ENCODE data around the gene PCSK6.
A peak's percentile ranks its signal among the peaks of the same experiment; 100 is the strongest.

The PCSK6 gene

DNA sequence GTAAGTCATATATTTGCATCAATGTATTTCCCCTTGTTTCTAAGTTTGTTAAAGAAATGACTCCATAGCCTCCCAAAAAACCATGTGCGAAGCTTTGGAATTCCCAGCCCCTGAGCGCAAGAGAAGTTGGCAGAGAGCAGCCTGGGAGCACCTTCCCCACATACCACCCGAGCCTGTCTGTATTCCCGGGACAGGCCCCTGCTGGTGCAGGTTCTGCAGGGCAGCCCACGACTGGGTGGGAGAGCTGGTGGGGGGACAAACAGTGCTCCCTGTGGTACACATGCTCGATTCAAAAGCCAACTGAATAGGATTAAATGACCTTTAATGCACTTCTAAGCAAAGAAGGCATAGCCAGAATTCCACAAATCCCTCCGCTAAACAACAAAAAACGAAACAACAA, 119.8 kb downstream of the PCSK6 start:
- H3K4me1 ChIP-seq: peaks cover 0 to 14% (median 12%) of the 10 kb centered on the region in 4 donors
- H3K27ac ChIP-seq: no peak overlapping the region
- DNase-seq: no peak
- TF ChIP-seq, protein P1, sequence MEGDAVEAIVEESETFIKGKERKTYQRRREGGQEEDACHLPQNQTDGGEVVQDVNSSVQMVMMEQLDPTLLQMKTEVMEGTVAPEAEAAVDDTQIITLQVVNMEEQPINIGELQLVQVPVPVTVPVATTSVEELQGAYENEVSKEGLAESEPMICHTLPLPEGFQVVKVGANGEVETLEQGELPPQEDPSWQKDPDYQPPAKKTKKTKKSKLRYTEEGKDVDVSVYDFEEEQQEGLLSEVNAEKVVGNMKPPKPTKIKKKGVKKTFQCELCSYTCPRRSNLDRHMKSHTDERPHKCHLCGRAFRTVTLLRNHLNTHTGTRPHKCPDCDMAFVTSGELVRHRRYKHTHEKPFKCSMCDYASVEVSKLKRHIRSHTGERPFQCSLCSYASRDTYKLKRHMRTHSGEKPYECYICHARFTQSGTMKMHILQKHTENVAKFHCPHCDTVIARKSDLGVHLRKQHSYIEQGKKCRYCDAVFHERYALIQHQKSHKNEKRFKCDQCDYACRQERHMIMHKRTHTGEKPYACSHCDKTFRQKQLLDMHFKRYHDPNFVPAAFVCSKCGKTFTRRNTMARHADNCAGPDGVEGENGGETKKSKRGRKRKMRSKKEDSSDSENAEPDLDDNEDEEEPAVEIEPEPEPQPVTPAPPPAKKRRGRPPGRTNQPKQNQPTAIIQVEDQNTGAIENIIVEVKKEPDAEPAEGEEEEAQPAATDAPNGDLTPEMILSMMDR (IDR thresholded peaks at IDR 0.05): no peak
- H3K9me3 ChIP-seq: peaks cover 0 to 4% (median 0%) of the 10 kb centered on the region in 3 donors
- H3K4me3 ChIP-seq: no peak overlapping the region
- no peaks in the 10 kb centered on the region for H3K36me3 ChIP-seq
- peaks cover 0 to 13% of the 10 kb centered on the region in 2 donors for H3K27me3 ChIP-seq
- intact Hi-C loops (cut with DNase I; ENCODE audit: low total_unique reads): no loop called here

DNA sequence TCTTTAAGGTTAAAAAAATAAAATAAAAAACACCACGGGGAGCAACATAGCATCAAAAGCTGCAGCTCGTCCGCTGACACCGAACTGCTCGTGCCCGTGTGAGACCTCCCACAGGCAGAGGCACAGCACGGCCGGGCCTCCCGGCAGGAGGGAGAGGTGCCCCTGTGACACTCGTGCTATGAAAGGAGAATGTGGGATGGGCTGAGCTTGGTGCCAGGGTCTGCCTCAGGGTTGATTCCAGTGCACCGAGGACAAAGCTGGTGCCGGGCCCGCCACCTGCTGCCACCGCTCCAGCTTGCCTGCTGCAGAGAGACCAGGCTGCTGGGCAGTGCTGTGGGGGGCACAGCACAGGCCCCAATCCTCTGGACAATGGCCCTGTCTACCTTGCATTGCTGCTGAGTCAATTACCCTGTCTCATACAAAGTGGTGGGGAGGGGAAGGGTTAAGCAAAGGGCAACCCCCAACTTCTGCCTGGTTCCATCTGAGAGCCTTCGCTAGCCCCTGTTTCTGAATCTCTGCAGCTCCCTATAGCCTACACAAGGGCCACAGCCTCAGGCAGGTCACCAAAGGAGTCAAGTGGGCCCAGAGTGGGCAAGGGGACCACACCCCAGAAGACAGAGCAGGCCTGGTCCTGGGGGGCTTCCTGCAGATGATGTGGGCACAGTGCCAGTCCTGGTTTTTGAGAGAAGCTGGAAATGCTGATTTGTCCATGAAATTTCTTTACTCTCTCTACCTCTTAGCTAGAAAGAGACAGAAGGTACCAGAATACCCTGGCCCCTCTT, 120.5 kb downstream of the PCSK6 start:
- H3K27me3 ChIP-seq: peaks cover 0 to 11% of the 10 kb centered on the region in 2 donors
- peaks cover 0 to 4% (median 0%) of the 10 kb centered on the region in 3 donors for H3K9me3 ChIP-seq
- H3K4me3 ChIP-seq: no peak overlapping the region
- H3K4me1 ChIP-seq: peaks cover 0 to 14% (median 12%) of the 10 kb centered on the region in 4 donors
- TF ChIP-seq, protein P1 (IDR thresholded peaks at IDR 0.05): no peak
- intact Hi-C loops (cut with DNase I; ENCODE audit: low total_unique reads): no loop called here
- no peak overlapping the region for H3K27ac ChIP-seq
- H3K36me3 ChIP-seq: no peaks in the 10 kb centered on the region
- DNase-seq: peak in 1 of 2 donors; percentile 54

DNA sequence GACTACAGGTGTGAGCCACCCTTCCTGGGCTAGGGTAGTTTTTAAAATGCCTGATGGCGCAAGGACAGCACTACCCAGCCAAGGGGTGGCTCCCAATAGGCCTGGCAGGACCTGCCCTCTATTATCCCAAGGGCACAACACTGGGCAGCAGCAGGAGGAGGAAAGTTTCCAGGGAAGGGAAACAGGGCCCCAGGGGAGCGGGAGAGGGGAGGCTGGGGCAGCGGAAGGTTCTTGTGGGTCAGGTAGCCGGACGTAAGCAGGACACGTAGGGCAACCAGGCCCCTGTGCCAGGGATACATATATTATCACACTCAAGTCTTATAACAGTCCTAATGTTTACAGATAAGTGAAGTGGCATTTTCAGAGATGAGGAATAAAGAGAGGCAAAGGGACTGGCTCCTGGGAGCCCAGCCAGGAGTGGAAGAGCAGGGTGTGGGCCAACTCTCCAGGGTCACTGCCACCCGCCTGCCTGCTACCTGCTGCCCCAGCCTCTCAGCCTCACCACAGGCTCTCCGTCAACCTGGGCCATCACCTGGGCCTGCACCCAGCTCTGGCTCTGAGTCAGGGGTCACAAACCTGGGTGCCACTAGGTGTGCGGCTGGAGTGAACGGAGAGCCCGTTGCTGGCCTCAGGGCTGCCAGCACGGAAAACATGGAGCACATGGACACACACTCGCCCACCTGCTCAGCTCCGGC, 121.3 kb downstream of the PCSK6 start:
- intact Hi-C loops (cut with DNase I; ENCODE audit: low total_unique reads): no loop called here
- Histone ChIP-seq H3K4me1 (peaks cover 0 to 14% (median 12%) of the 10 kb centered on the region in 4 donors), H3K4me3 (no peak overlapping the region), H3K36me3 (no peaks in the 10 kb centered on the region), H3K27me3 (peaks cover 0 to 11% of the 10 kb centered on the region in 2 donors), H3K9me3 (peaks cover 0 to 4% (median 0%) of the 10 kb centered on the region in 3 donors), H3K27ac (no peak overlapping the region)
- no peak for DNase-seq
- TF ChIP-seq, protein P1 (IDR thresholded peaks at IDR 0.05): no peak

DNA sequence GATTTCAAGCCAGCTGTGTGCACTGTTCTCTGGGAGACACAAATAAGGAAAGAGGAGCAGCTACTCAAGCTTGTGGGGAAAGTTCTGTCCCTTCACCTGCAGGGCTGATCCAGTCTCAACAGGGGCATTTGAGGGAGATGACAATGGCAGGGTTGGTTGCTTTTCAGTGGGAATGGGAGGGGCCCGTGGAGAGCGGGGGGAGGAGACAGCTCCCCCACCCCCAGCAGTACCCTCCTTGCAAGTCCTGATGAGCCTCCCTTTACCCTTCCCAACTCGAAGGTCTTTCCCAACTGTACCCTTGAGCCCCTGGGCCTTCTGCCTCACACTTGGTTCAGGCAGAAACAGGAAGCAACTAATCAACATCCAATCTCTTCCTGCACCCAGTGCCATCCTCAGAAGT, 122.7 kb downstream of the PCSK6 start:
- Histone ChIP-seq H3K4me3 (no peak overlapping the region), H3K9me3 (peaks cover 0 to 4% (median 0%) of the 10 kb centered on the region in 3 donors), H3K36me3 (no peaks in the 10 kb centered on the region), H3K27ac (no peak overlapping the region), H3K4me1 (peaks cover 0 to 7% (median 5%) of the 10 kb centered on the region in 4 donors), H3K27me3 (peaks cover 0 to 14% of the 10 kb centered on the region in 2 donors)
- peak in 1 of 2 donors; percentile 34 for DNase-seq
- intact Hi-C loops (cut with DNase I; ENCODE audit: low total_unique reads): no loop called here
- TF ChIP-seq, protein P1 (IDR thresholded peaks at IDR 0.05): no peak

DNA sequence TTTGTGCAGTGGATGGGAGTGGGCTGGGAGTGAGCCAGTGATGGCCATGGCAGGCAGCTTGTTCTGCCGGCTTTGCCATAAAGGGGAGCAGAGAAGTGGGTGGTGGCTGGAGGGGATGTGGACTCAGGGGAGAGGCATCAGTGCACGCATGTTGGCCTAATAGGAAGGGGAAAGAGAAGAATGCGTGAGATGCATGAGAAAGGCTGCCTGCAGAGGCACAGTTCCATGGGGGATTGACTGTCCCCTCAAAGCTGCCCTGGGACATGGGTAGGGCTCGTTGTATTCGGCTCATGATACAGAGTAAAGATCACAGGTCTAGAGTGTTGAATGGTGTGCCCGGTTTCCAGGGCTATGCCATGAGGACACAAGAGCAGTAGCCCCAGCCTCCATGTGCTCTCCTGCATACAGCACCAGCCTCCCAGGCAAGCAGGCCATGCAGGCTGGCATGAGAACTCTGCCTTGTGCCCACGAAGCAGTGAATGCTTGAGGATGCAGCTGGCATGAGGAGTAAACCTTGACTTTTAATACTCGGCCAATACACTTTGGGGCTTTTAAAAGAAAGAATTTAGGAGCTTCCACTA, 126.4 kb downstream of the PCSK6 start:
- no peaks in the 10 kb centered on the region for H3K36me3 ChIP-seq
- no peak overlapping the region for H3K4me3 ChIP-seq
- peaks cover 0 to 6% (median 3%) of the 10 kb centered on the region in 4 donors for H3K4me1 ChIP-seq
- peak in 1 of 2 donors; percentile 23 for DNase-seq
- peaks cover 0 to 4% (median 0%) of the 10 kb centered on the region in 3 donors for H3K9me3 ChIP-seq
- no peak overlapping the region for H3K27ac ChIP-seq
- peaks cover 0 to 3% of the 10 kb centered on the region in 2 donors for H3K27me3 ChIP-seq
- TF ChIP-seq, protein P1 (IDR thresholded peaks at IDR 0.05): no peak
- intact Hi-C loops (cut with DNase I; ENCODE audit: low total_unique reads): no loop called here
